PFSK-1 (cell line): Measurements from ENCODE around the gene PIK3CD.

Source experiments
- SIN3A ChIP-seq: IDR thresholded peaks from 2 replicates; pipeline ENCODE4 v1.6.1; 2012; ENCODE audit warnings: mild to moderate bottlenecking, low read length, moderate library complexity, borderline replicate concordance; ENCODE audit not compliant: insufficient read depth
- TAF1 ChIP-seq: IDR thresholded peaks from 2 replicates; pipeline ENCODE4 v1.6.1; 2012; ENCODE audit warnings: low read length, control low read depth, borderline replicate concordance; ENCODE audit not compliant: insufficient read depth
- TF ChIP-seq, protein P1 (sequence below), 2 experiments: IDR thresholded peaks; 2 replicates each; pipeline versions ENCODE4 v1.6.1 to v1.8.0; 2011 to 2012; ENCODE audit warnings: low read depth in 2 of 2, low read length in 2 of 2, control low read depth in 1 of 2, inconsistent platforms in 1 of 2, mild to moderate bottlenecking in 1 of 2, moderate library complexity in 1 of 2; ENCODE audit not compliant: insufficient read depth in 1 of 2

DNA sequence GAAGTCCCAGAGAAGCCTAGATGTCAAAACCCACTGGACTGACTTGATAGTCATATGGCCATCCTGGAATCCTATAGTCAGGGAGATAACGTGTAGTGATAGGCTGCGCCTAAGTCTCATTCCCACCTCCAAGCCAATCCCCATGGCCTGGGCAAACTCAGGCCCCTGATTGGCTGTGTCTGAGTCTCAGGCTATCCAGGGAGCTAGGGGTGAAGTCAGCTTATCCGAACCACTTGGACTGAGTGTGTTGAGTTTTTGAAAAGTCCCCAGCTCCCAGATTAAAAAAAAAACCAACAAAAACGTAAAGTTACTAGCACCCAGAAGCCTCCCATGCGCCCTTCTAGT is 51.6 kb downstream of the PIK3CD start:
- TF ChIP-seq, protein P1, sequence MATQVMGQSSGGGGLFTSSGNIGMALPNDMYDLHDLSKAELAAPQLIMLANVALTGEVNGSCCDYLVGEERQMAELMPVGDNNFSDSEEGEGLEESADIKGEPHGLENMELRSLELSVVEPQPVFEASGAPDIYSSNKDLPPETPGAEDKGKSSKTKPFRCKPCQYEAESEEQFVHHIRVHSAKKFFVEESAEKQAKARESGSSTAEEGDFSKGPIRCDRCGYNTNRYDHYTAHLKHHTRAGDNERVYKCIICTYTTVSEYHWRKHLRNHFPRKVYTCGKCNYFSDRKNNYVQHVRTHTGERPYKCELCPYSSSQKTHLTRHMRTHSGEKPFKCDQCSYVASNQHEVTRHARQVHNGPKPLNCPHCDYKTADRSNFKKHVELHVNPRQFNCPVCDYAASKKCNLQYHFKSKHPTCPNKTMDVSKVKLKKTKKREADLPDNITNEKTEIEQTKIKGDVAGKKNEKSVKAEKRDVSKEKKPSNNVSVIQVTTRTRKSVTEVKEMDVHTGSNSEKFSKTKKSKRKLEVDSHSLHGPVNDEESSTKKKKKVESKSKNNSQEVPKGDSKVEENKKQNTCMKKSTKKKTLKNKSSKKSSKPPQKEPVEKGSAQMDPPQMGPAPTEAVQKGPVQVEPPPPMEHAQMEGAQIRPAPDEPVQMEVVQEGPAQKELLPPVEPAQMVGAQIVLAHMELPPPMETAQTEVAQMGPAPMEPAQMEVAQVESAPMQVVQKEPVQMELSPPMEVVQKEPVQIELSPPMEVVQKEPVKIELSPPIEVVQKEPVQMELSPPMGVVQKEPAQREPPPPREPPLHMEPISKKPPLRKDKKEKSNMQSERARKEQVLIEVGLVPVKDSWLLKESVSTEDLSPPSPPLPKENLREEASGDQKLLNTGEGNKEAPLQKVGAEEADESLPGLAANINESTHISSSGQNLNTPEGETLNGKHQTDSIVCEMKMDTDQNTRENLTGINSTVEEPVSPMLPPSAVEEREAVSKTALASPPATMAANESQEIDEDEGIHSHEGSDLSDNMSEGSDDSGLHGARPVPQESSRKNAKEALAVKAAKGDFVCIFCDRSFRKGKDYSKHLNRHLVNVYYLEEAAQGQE (IDR thresholded peaks at IDR 0.05; ENCODE audit: insufficient read depth in 1 of 2, low read depth in 2 of 2, low read length in 2 of 2) = no peak
- TF ChIP-seq TAF1 (no peak), SIN3A (no peak)
